Measurements from ENCODE around the gene ZNF566.
"Not testable (repeated sequence)": the region's sequence is repeated elsewhere in the genome, so short reads cannot be mapped to it uniquely, and the experiment has no call there.

ZNF566 gene
- long read RNA-seq, donor 1, partial matches to known transcripts, result 0 of 1 reads
- long read RNA-seq, donor 1, other reads (novel, unspliced or antisense), result 0 of 1 reads
- long read RNA-seq, donor 2, partial matches to known transcripts, result 0 of 1 reads
- long read RNA-seq, donor 2, other reads (novel, unspliced or antisense), result 0 of 1 reads
- long read RNA-seq, donor 3, partial matches to known transcripts, result 0 of 1 reads
- long read RNA-seq, donor 3, other reads (novel, unspliced or antisense), result 0 of 1 reads
- long read RNA-seq, donor 4, partial matches to known transcripts, result 0 of 4 reads
- long read RNA-seq, donor 4, other reads (novel, unspliced or antisense), result 0 of 4 reads
- long read RNA-seq, donor 5, result 0 reads
- long read RNA-seq, donor 6, partial matches to known transcripts, result 0 of 3 reads
- long read RNA-seq, donor 6, other reads (novel, unspliced or antisense), result 0 of 3 reads
- long read RNA-seq, donor 7, result 0 reads
- long read RNA-seq, donor 8, full-length matches to known transcripts, result 2 of 2 reads
- long read RNA-seq, donor 8, partial matches to known transcripts, result 0 of 2 reads
- long read RNA-seq, donor 8, other reads (novel, unspliced or antisense), result 0 of 2 reads

- DNase-seq, result peak; percentile 99
These were observed at the start of gene ZNF566 for GRCh38 chr19:36489118-36489919. Gene ZNF566 (minus strand): TSS chr19:36489561. CDS start chr19:36476557, 13,004 bp downstream.

GRCh38 chr19:36528921-36529518, 39.7 kb upstream of the ZNF566 start:
- DNase-seq, result no peak

- peak; percentile 99 for DNase-seq
These were observed 39.0 kb upstream of the ZNF566 start, which contains the start of gene ZNF260 for GRCh38 chr19:36528194-36528920. Gene ZNF260 (minus strand): TSS chr19:36528271. CDS start chr19:36515238, 13,033 bp downstream.

- DNase-seq, result no peak
These were observed 38.5 kb upstream of the ZNF566 start for GRCh38 chr19:36527873-36528193.

- no peak for DNase-seq
These were observed 38.0 kb upstream of the ZNF566 start for GRCh38 chr19:36527341-36527740.

- no peak for DNase-seq
These were observed 37.2 kb upstream of the ZNF566 start for GRCh38 chr19:36526581-36526980.

- no peak for DNase-seq
These were observed 35.3 kb upstream of the ZNF566 start for GRCh38 chr19:36524617-36525016.

- no peak for DNase-seq
These were observed 24.8 kb upstream of the ZNF566 start for GRCh38 chr19:36514012-36514612.

GRCh38 chr19:36508325-36508724, 19.0 kb upstream of the ZNF566 start:
- no peak for DNase-seq

- DNase-seq, result no peak
These were observed 12.6 kb upstream of the ZNF566 start for GRCh38 chr19:36501973-36502372.

- DNase-seq, result no peak
These were observed 7.6 kb upstream of the ZNF566 start for GRCh38 chr19:36497001-36497400.

GRCh38 chr19:36492689-36493453, 3.5 kb upstream of the ZNF566 start:
- DNase-seq, result not testable (repeated sequence)

- not testable (repeated sequence) for DNase-seq
These were observed 1.5 kb upstream of the ZNF566 start for GRCh38 chr19:36490846-36491245.

GRCh38 chr19:36489920-36490415, 607 bp upstream of the ZNF566 start:
- DNase-seq, result no peak

- DNase-seq, result no peak
These were observed 579 bp downstream of the ZNF566 start for GRCh38 chr19:36488846-36489117.

GRCh38 chr19:36488118-36488845, 1.1 kb downstream of the ZNF566 start:
- no peak for DNase-seq

- DNase-seq, result no peak
These were observed 5.7 kb downstream of the ZNF566 start for GRCh38 chr19:36483653-36484052.

GRCh38 chr19:36482876-36483275, 6.5 kb downstream of the ZNF566 start:
- DNase-seq, result no peak

GRCh38 chr19:36460046-36460445, 29.3 kb downstream of the ZNF566 start:
- no peak for DNase-seq

- no peak for DNase-seq
These were observed 32.5 kb downstream of the ZNF566 start for GRCh38 chr19:36456831-36457230.
